SK-N-SH (cell line): ENCODE measurements around the gene SRPK1.

Experiments
- CHD2 ChIP-seq: fragments of 150-350 bp; IDR thresholded peaks from 2 replicates; pipeline ENCODE4 v1.6.1; 2018; ENCODE audit warnings: low read length; ENCODE audit not compliant: partially characterized antibody
- ELF1 ChIP-seq: IDR thresholded peaks from 2 replicates; pipeline ENCODE4 v1.4.0; 2012
- EZH2phosphoT487 ChIP-seq: fragments of 200-600 bp; sonication (generic); IDR thresholded peaks from 2 replicates; pipeline ENCODE4 v1.6.1; 2017; ENCODE audit warnings: low read depth, mixed run types, mild to moderate bottlenecking, antibody characterized with exemption, moderate library complexity, borderline replicate concordance
- FOSL2 ChIP-seq: IDR thresholded peaks from 2 replicates; pipeline ENCODE4 v1.4.0; 2012; ENCODE audit warnings: low read depth, mild to moderate bottlenecking, moderate library complexity, borderline replicate concordance
- GATA2 ChIP-seq: sonication (generic); formaldehyde crosslinking; IDR thresholded peaks from 2 replicates; pipeline ENCODE4 v1.5.0; 2020; ENCODE audit warnings: mild to moderate bottlenecking, missing genetic modification reagents
- MXI1 ChIP-seq: IDR thresholded peaks from 2 replicates; pipeline ENCODE4 v1.6.1; 2012; ENCODE audit warnings: mild to moderate bottlenecking, low read depth, low read length, improper control_type of control experiment
- NRF1 ChIP-seq: IDR thresholded peaks from 2 replicates; pipeline ENCODE4 v1.6.1; 2012; ENCODE audit warnings: low read depth, mild to moderate bottlenecking, low read length
- POLR2AphosphoS5 ChIP-seq: IDR thresholded peaks from 2 replicates; pipeline ENCODE4 v1.6.1; 2012; ENCODE audit warnings: low read depth, low read length
- RCOR1 ChIP-seq: fragments of 150-350 bp; IDR thresholded peaks from 2 replicates; pipeline ENCODE4 v1.6.1; 2017; ENCODE audit warnings: antibody characterized with exemption, low read length
- SMC3 ChIP-seq: IDR thresholded peaks from 2 replicates; pipeline ENCODE4 v1.6.1; 2012; ENCODE audit warnings: low read depth, low read length, improper control_type of control experiment
- USF1 ChIP-seq: IDR thresholded peaks from 2 replicates; pipeline ENCODE4 v1.4.0; 2012; ENCODE audit warnings: low read depth, borderline replicate concordance
- TF ChIP-seq, protein P1 (sequence below): fragments of 200-600 bp; sonication (generic); IDR thresholded peaks from 2 replicates; pipeline ENCODE4 v1.6.1; 2017; ENCODE audit warnings: antibody characterized with exemption, mild to moderate bottlenecking, moderate library complexity
- TF ChIP-seq, protein P2 (sequence below): IDR thresholded peaks from 2 replicates; pipeline ENCODE4 v1.4.0; 2012; ENCODE audit warnings: low read depth

DNA sequence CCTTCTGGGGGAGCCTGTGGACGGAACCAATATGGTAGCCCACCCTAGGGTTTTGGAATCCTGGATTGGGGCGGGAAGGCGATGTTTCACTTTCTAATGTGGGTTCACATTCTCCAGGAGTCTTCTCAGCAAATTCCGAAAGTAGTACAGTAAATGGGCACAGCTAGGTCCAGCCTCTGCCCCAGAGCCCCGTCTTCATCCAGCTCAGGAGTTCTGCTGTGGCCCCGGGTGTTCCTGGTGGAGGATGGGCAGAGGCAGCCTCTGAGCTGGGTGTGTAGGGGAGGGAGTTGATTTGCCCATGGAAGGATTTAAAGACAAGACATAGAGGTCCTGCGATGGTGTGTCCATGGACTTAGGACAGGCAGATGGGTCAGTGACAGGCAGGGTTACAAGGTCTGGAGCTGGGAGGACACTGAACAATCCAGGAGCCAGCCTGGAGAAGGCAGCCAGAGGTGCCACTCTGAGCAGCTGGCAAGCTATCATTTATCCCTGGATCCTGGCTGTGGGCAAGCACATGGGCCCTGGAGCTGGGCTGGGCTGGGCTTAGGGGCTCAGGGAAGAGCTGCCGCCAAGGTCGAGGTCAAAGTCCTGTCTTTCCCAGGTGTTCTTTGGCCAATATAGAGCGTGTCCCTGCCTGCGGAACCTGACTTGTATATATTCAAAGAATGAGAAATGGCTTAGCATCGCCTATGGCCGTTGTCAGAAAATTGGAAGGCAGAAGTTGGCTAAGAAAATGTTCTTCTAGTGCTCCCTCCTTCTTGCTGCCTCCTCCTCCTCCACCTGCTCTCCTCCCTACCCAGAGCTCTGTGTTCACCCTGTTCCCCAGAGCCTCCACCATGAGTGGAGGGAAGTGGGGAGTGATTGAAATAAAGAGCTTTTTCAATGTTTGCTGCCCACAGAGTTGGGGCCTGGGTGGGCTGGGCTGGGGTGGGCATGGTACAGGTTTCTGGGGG lies 133.4 kb downstream of the SRPK1 start:
- TF ChIP-seq, protein P1, sequence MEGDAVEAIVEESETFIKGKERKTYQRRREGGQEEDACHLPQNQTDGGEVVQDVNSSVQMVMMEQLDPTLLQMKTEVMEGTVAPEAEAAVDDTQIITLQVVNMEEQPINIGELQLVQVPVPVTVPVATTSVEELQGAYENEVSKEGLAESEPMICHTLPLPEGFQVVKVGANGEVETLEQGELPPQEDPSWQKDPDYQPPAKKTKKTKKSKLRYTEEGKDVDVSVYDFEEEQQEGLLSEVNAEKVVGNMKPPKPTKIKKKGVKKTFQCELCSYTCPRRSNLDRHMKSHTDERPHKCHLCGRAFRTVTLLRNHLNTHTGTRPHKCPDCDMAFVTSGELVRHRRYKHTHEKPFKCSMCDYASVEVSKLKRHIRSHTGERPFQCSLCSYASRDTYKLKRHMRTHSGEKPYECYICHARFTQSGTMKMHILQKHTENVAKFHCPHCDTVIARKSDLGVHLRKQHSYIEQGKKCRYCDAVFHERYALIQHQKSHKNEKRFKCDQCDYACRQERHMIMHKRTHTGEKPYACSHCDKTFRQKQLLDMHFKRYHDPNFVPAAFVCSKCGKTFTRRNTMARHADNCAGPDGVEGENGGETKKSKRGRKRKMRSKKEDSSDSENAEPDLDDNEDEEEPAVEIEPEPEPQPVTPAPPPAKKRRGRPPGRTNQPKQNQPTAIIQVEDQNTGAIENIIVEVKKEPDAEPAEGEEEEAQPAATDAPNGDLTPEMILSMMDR: no peak
- TF ChIP-seq SMC3: no peak
- TF ChIP-seq NRF1: no peak
- TF ChIP-seq EZH2phosphoT487: no peak
- no peak for TF ChIP-seq MXI1
- TF ChIP-seq, protein P2, sequence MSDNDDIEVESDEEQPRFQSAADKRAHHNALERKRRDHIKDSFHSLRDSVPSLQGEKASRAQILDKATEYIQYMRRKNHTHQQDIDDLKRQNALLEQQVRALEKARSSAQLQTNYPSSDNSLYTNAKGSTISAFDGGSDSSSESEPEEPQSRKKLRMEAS: no peak
- no peak for TF ChIP-seq ELF1
- TF ChIP-seq POLR2AphosphoS5: no peak
- TF ChIP-seq CHD2: no peak
- TF ChIP-seq GATA2 (CRISPR knock-in tag): no peak
- TF ChIP-seq RCOR1: no peak
- TF ChIP-seq USF1: no peak
- TF ChIP-seq FOSL2: no peak
